NT2/D1 (cell line): Measurements from ENCODE around the gene HRH1.

ENCODE experiments used
- DNase-seq: peaks from one replicate; pipeline ENCODE4 v3.0.0-alpha.2; 2011; ENCODE audit warnings: low read depth, low spot score
- H3K27me3 ChIP-seq: 2 replicates; pipeline ENCODE4 v1.6.0; 2011; ENCODE audit warnings: mild to moderate bottlenecking; ENCODE audit not compliant: insufficient read length, insufficient read depth
- H3K36me3 ChIP-seq: 2 replicates; pipeline ENCODE4 v1.6.1; 2011; ENCODE audit warnings: mild to moderate bottlenecking, low read length, mixed read lengths; ENCODE audit not compliant: insufficient read depth, insufficient read length
- H3K4me1 ChIP-seq: 2 replicates; pipeline ENCODE4 v1.5.1; 2011; ENCODE audit not compliant: insufficient read depth, insufficient read length
- H3K4me3 ChIP-seq: 2 replicates; pipeline ENCODE4 v1.5.1; 2011; ENCODE audit warnings: low read depth; ENCODE audit not compliant: insufficient read length
- H3K9ac ChIP-seq: 2 replicates; pipeline ENCODE4 v1.6.0; 2011; ENCODE audit warnings: low read depth; ENCODE audit not compliant: insufficient read length
- H3K9me3 ChIP-seq: 2 replicates; pipeline ENCODE4 v1.5.1; 2011; ENCODE audit warnings: mild to moderate bottlenecking, low read length; ENCODE audit not compliant: insufficient read depth
- SUZ12 ChIP-seq: IDR thresholded peaks from 2 replicates; pipeline ENCODE4 v1.6.1; 2011; ENCODE audit not compliant: insufficient read length, insufficient read depth; ENCODE audit errors: extremely low read depth
- YY1 ChIP-seq: IDR thresholded peaks from 2 replicates; pipeline ENCODE4 v1.6.1; 2011; ENCODE audit not compliant: insufficient read length, insufficient read depth
- ZNF274 ChIP-seq: IDR thresholded peaks from 2 replicates; pipeline ENCODE4 v1.6.1; 2011; ENCODE audit warnings: mild to moderate bottlenecking, low read depth, low read length

The HRH1 gene

DNA sequence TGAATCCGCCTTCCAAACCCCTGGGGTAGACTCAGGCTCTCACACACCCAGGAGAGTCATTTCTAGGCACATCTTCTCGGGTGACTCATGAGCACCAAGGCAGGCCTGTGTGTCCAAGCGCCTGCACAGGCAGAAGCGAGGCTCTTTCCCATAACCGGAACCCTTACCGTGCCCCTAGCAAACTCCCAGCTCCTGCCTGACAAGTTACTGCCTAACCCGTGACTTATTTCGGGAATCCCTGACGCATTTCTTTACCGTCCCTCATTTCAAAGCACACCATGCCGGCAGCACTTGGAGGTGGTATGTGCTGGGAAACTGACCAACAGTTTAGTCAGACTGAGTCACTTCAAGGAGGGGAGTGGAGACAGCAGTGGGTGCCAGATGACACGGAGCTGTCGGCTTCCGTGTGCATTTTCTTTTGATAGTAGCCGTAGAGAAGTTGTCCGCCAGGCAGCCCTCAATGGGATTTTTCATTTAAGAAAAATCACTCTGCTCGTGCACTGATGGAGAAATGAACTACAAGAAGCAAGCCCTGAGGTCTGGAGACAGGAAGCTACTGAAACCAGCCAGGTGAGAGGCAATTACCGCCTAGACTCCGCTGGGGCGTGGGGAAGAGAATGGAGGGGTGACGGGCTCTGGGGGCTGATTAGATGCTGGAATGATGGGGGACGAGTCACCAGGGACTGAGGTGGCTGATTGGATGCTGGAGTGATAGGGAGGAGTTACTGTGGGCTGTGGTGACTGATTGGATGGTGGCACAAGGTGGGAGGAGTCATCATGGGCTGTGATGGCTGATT lies 17.3 kb upstream of the HRH1 start:
- TF ChIP-seq YY1, result no peak
- no peak for TF ChIP-seq SUZ12
- TF ChIP-seq ZNF274, result no peak
- H3K4me3 ChIP-seq, result no peak overlapping the region
- no peak overlapping the region for H3K9ac ChIP-seq
- no peaks in the 10 kb centered on the region for H3K4me1 ChIP-seq
- H3K9me3 ChIP-seq, result no peaks in the 10 kb centered on the region; the same call in 1 of the 2 replicates
- H3K27me3 ChIP-seq, result no peaks in the 10 kb centered on the region
- DNase-seq, result no peak
- H3K36me3 ChIP-seq, result no peaks in the 10 kb centered on the region

DNA sequence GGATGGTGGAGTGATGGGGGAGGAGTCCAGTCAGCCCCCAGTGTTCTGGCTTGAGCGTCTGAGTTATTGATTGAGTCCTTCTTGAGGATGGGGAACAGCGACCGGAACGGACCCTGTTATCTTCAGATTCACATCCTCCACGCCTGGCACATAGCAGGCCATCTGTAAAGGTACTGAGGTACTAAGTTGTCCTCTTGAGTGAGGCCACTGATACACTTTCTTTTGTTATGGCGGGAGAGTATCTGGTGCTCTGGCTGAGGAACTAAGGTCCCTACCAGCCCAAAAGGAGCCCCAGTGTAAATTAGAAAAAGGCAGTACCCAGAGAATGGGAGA lies 16.7 kb upstream of the HRH1 start:
- Histone ChIP-seq H3K27me3 (no peaks in the 10 kb centered on the region), H3K9me3 (no peaks in the 10 kb centered on the region; the same call in 1 of the 2 replicates), H3K9ac (no peak overlapping the region), H3K4me1 (no peaks in the 10 kb centered on the region), H3K4me3 (no peak overlapping the region), H3K36me3 (no peaks in the 10 kb centered on the region)
- TF ChIP-seq SUZ12, result no peak
- TF ChIP-seq ZNF274, result no peak
- no peak for TF ChIP-seq YY1
- no peak for DNase-seq

DNA sequence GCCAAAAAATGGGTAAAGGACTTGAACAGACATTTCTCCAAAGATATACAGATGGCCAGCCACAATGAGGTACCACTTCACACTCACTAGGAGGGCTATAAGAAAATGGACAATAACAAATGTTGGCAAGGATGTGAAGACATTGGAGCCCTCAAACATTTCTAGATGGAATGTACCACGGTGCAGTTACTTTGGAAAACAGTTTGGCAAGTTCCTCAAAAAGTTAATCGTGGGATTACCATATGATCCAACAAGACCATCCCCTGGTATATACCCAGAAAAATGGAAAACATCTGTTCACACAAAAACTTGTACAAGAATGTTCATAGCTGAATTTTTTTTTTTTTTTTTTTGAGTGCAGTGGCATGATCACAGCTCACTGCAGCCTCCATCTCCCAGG lies 15.9 kb upstream of the HRH1 start:
- Histone ChIP-seq H3K4me1 (no peaks in the 10 kb centered on the region), H3K27me3 (no peaks in the 10 kb centered on the region), H3K36me3 (no peaks in the 10 kb centered on the region), H3K9me3 (no peaks in the 10 kb centered on the region; the same call in 1 of the 2 replicates), H3K4me3 (no peak overlapping the region), H3K9ac (no peak overlapping the region)
- no peak for TF ChIP-seq SUZ12
- TF ChIP-seq YY1, result no peak
- no peak for TF ChIP-seq ZNF274
- DNase-seq, result no peak

DNA sequence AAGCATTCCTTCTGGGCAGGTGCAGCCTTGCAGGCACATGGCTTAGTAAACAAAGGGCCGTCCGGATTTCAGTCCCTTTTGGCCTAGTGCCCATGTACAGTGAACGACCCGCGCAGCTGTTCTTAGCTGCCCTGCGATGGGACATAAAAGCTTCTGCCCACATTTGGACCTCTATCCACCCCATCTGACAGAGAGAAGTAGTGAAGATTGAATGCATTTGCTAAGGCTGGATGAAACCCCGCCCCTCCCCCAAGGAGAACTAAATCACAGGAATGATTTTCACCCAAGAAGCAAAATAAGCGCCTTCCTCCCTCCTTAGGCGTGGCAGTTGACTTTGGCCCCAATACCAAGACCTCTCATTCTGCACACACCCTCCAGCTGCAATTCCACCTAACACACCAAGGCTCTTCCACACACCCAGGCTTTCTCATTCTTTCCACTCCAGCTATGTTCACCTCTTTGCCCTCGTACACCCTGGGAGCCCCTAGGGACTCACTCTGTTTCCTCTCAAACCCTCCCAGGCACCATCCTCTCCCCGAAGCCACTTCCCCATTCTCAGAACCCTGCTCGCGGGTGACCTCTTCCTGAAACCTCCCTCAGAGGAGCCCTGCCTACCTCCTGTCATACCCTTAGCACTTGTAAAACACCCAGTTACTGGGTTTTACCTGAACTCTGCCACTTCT lies 14.1 kb upstream of the HRH1 start:
- no peak for DNase-seq
- H3K27me3 ChIP-seq, result no peaks in the 10 kb centered on the region
- no peaks in the 10 kb centered on the region for H3K36me3 ChIP-seq
- no peaks in the 10 kb centered on the region; the same call in 1 of the 2 replicates for H3K9me3 ChIP-seq
- no peaks in the 10 kb centered on the region for H3K4me1 ChIP-seq
- no peak overlapping the region for H3K4me3 ChIP-seq
- TF ChIP-seq YY1, result no peak
- no peak for TF ChIP-seq SUZ12
- no peak for TF ChIP-seq ZNF274
- H3K9ac ChIP-seq, result no peak overlapping the region

DNA sequence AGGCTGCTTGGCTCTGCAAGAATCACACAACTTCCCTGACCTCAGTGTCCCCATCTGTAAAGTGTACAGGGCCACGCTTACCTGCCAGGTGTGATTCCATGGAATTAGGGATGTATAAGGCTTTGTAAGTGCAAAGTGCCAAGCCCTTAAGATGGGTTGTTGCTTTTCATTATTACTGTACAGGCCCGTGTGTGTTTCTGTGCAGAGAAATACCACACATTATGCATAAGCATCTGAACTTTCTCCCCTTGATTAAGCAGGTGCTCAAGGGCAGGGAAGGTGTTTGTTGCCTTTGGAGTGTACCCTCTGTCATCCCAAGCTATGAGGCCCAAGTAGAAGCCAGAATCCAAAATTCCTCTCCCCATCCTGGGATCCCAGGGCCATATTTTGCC lies 13.6 kb upstream of the HRH1 start:
- no peaks in the 10 kb centered on the region for H3K4me1 ChIP-seq
- H3K9me3 ChIP-seq, result no peaks in the 10 kb centered on the region; the same call in 1 of the 2 replicates
- DNase-seq, result no peak
- H3K4me3 ChIP-seq, result no peak overlapping the region
- H3K9ac ChIP-seq, result no peak overlapping the region
- no peaks in the 10 kb centered on the region for H3K27me3 ChIP-seq
- no peaks in the 10 kb centered on the region for H3K36me3 ChIP-seq
- TF ChIP-seq ZNF274 (no peak), YY1 (no peak), SUZ12 (no peak)

DNA sequence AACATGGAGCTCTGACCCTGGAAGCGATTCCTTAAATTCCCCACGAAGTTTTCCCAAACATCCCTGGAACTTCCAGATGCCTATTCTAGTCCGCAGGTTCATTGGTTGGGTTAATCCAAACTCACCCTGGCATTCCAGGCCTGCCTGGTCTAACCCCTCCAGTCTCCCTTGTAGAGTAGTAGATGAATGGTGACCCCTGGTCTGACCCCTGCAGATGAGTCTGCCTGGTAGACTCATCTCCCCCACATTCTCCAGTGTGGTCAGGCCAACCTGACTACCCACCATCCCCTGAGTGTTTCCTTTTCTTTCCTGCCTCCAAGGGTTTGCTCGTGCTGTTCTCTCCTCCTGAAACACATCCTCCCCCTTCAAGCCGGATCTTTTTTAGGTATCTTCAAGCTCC lies 10.8 kb upstream of the HRH1 start:
- H3K4me3 ChIP-seq, result no peak overlapping the region
- no peak overlapping the region for H3K9ac ChIP-seq
- TF ChIP-seq YY1 (no peak), ZNF274 (no peak), SUZ12 (no peak)
- no peaks in the 10 kb centered on the region for H3K36me3 ChIP-seq
- no peak for DNase-seq
- H3K4me1 ChIP-seq, result no peaks in the 10 kb centered on the region
- H3K27me3 ChIP-seq, result no peaks in the 10 kb centered on the region
- H3K9me3 ChIP-seq, result no peaks in the 10 kb centered on the region

DNA sequence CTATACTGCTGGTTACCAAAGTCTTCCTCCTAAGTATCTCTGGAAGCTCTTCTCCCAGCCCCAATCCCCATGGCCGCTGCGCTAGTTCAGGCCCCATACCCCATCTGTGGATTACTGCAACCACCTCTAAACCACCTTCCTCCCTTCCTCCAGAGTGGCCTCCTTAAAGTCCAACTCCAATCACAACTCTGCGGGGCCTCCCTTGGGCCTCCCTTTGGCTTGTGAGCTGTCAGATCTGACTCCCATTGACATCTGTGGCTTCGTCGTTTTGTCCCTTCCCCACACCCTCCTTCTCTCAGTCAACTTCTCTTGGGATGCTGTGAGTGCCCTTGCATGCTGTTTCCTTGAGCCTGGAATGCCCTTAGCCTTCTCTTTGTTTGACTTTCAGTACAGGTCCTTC lies 9.3 kb upstream of the HRH1 start:
- no peaks in the 10 kb centered on the region for H3K9me3 ChIP-seq
- no peak overlapping the region for H3K9ac ChIP-seq
- no peaks in the 10 kb centered on the region for H3K27me3 ChIP-seq
- no peaks in the 10 kb centered on the region for H3K4me1 ChIP-seq
- DNase-seq, result no peak
- TF ChIP-seq YY1, result no peak
- no peak overlapping the region for H3K4me3 ChIP-seq
- no peaks in the 10 kb centered on the region for H3K36me3 ChIP-seq
